GM19023 (cell line): ENCODE results near the gene OR6C65.

Source experiments
- ATAC-seq: cut with Tn5 transposase; IDR thresholded peaks from one replicate; pipeline ENCODE4 v1.9.1; 2021; ENCODE audit warnings: mild to moderate bottlenecking, moderate library complexity; ENCODE audit not compliant: unreplicated experiment

Gene OR6C65

GRCh38 chr12:55445357-55445756, 45.0 kb downstream of the OR6C65 start:
- ATAC-seq: no peak

DNA sequence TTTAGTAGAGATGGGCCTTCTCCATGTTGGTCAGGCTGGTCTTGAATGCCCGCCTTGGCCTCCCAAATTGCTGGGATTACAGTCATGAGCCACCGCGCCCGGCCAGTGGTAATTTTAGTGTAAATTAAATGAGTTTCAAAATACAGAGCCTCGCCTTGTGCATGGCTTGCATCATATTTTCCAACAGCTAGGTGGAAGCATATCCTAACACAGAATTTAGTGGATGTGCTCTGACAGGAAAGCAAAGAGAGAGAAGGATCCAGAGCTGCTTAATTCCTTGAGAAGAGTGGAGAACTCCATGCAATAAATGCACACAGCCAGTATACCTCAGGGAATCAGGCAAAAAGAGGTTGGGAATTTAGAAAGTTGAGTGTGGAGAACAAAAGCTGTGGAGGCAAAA, 46.0 kb downstream of the OR6C65 start:
- no peak for ATAC-seq

DNA sequence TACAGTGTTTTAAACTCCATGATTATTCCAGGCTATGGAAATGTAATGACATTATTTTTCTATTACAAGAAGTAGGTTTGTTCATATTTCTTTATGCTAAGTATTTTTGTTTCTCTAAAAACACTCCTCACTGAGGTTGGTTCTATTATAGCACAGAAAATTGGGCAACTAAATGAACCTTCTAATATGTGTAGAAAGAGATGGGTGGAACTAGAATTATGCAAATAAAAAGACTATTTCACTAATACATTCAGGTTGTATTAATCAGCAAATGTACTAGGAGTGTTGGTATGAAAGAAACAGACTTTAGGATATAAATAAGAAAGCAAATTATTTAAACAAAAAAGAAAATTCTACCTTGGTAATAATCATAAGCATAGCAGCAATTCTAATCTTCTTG, 48.5 kb downstream of the OR6C65 start:
- no peak for ATAC-seq
